HEK293T (cell line): Measurements from ENCODE around the gene GNG12.

Experiments
- CTCF ChIA-PET: fragments of 350-600 bp; formaldehyde crosslinking; extraction: SDS; loops from one replicate; lab custom pipeline; 2021; ENCODE audit warnings: antibody characterized with exemption, inconsistent platforms; lab: Yijun Ruan, JAX
- POLR2A ChIA-PET: fragments of 350-600 bp; formaldehyde crosslinking; extraction: SDS; loops from one replicate; lab custom pipeline; 2020; ENCODE audit warnings: antibody characterized with exemption, inconsistent platforms; lab: Yijun Ruan, JAX
- DNase-seq: peaks from one replicate; pipeline ENCODE4 v3.0.0; 2012; ENCODE audit warnings: mixed read lengths; ENCODE audit errors: extremely low spot score
- ARNT ChIP-seq: fragments of 450-650 bp; IDR thresholded peaks from 2 replicates; pipeline ENCODE4 v1.6.1; 2017; ENCODE audit warnings: mild to moderate bottlenecking
- BHLHE40 ChIP-seq: fragments of 450-650 bp; IDR thresholded peaks from 2 replicates; pipeline ENCODE4 v1.6.1; 2016; ENCODE audit warnings: mild to moderate bottlenecking, moderate library complexity, borderline replicate concordance
- CTBP1 ChIP-seq: fragments of 450-650 bp; IDR thresholded peaks from 2 replicates; pipeline ENCODE4 v1.6.1; 2016; ENCODE audit warnings: borderline replicate concordance
- ELF4 ChIP-seq: fragments of 450-650 bp; IDR thresholded peaks from 2 replicates; pipeline ENCODE4 v1.6.1; 2017; ENCODE audit warnings: antibody characterized with exemption
- FOXA1 ChIP-seq: fragments of 450-650 bp; IDR thresholded peaks from 2 replicates; pipeline ENCODE4 v1.6.1; 2016; ENCODE audit warnings: mild to moderate bottlenecking
- FOXK2 ChIP-seq: fragments of 450-650 bp; IDR thresholded peaks from 2 replicates; pipeline ENCODE4 v1.6.1; 2016; ENCODE audit warnings: mild to moderate bottlenecking
- FOXM1 ChIP-seq: fragments of 450-650 bp; IDR thresholded peaks from 2 replicates; pipeline ENCODE4 v1.6.1; 2017; ENCODE audit warnings: mild to moderate bottlenecking, borderline replicate concordance
- HDGF ChIP-seq: fragments of 450-650 bp; IDR thresholded peaks from 2 replicates; pipeline ENCODE4 v1.6.1; 2017; ENCODE audit warnings: antibody characterized with exemption, borderline replicate concordance
- L3MBTL2 ChIP-seq: fragments of 450-650 bp; conservative IDR thresholded peaks from 2 replicates; pipeline ENCODE4 v1.6.1; 2016; ENCODE audit warnings: mild to moderate bottlenecking
- LEF1 ChIP-seq: fragments of 450-650 bp; IDR thresholded peaks from 2 replicates; pipeline ENCODE4 v1.6.1; 2017; ENCODE audit warnings: mild to moderate bottlenecking, borderline replicate concordance
- NFRKB ChIP-seq: fragments of 450-650 bp; IDR thresholded peaks from 2 replicates; pipeline ENCODE4 v1.6.1; 2016; ENCODE audit warnings: mild to moderate bottlenecking, moderate library complexity
- SP1 ChIP-seq: fragments of 450-650 bp; IDR thresholded peaks from 2 replicates; pipeline ENCODE4 v1.6.1; 2017
- SUZ12 ChIP-seq: fragments of 450-650 bp; IDR thresholded peaks from 2 replicates; pipeline ENCODE4 v1.6.1; 2016; ENCODE audit warnings: mild to moderate bottlenecking
- TARDBP ChIP-seq: fragments of 450-650 bp; IDR thresholded peaks from 2 replicates; pipeline ENCODE4 v1.6.1; 2016
- ZNF384 ChIP-seq: fragments of 450-650 bp; IDR thresholded peaks from 2 replicates; pipeline ENCODE4 v1.6.1; 2016
- TF ChIP-seq, protein P1 (sequence below): fragments of 450-650 bp; IDR thresholded peaks from 2 replicates; pipeline ENCODE4 v1.6.1; 2016

GNG12 gene

DNA sequence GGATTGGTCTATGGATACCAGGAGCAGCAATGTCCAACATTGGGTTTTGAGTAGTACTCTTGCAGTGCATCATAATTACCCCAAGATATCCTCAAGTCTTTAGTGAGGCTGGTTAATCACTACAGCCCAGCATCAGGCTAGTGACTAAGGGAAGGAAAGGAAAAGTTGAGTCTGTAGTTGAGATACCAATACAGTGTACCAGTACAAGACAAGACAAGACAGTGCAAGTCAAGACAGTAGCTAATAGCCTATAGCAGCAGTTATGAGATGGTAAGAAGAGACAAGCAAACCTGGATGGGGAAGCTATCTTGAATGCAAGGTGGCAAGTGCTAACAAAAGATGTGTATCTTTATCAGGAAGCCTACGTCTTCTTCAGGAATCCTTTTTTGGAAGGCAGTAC is 13.3 kb upstream of the GNG12 start:
- CTCF ChIA-PET = interaction anchor here (1.2 kb wide), 1 partner anchor 13 kb away, joined by 3 read pairs; the partner anchor contains the start of gene GNG12
- POLR2A ChIA-PET = no interaction called here
- TF ChIP-seq HDGF (no peak), NFRKB (no peak), ARNT (no peak), TARDBP (no peak)
- no peak for DNase-seq

DNA sequence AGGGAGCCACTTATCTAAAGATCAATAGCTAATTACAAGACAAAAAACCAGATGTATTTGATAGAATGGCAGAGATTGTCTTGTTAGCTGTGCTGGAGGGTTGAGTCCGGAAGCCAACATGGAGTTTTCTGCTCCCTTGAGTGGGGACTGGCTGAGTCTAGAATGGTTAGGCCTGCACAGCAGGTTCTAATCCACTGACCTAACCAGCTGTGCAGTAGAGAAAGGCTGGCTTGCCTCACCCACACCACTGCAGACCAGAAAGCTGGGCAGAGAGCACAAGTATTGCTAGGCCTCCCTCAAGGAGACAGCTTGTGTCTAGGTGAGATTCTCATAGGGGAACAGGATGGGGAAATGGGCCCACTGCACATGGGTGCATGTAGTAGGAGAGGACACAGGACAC is 11.7 kb upstream of the GNG12 start:
- no peak for TF ChIP-seq SUZ12
- TF ChIP-seq NFRKB = no peak
- no peak for TF ChIP-seq LEF1
- TF ChIP-seq FOXM1 = no peak
- TF ChIP-seq L3MBTL2 = no peak
- no peak for TF ChIP-seq ZNF384
- POLR2A ChIA-PET = no interaction called here
- CTCF ChIA-PET = interaction anchor here (1.2 kb wide), 1 partner anchor 9 kb away, joined by 3 read pairs; no protein-coding TSS in a partner anchor
- no peak for DNase-seq

DNA sequence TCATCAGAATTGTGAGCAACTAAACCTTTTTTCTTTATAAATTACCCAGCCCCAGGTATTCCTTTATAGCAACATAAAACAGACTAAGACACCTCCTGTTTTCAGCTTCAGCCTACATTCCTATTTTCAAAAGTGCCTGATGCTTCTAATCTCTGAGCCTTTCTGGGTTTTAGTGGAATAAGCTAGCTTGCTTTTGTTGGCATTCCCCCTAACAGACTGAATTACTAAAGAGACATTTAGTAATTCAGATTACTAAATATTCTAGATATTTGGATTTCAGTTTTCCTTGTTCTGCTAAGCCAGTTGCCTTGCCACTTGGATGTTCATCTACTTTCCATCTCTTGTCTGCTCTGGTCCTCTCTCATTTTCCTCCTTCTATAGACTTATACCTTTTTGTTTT is 10.5 kb upstream of the GNG12 start:
- DNase-seq = no peak
- no peak for TF ChIP-seq SP1
- TF ChIP-seq TARDBP = no peak
- TF ChIP-seq LEF1 = no peak
- TF ChIP-seq HDGF = no peak
- no peak for TF ChIP-seq SUZ12
- TF ChIP-seq L3MBTL2 = no peak
- TF ChIP-seq ZNF384 = no peak
- TF ChIP-seq BHLHE40 = no peak
- no peak for TF ChIP-seq ARNT
- TF ChIP-seq, protein P1, sequence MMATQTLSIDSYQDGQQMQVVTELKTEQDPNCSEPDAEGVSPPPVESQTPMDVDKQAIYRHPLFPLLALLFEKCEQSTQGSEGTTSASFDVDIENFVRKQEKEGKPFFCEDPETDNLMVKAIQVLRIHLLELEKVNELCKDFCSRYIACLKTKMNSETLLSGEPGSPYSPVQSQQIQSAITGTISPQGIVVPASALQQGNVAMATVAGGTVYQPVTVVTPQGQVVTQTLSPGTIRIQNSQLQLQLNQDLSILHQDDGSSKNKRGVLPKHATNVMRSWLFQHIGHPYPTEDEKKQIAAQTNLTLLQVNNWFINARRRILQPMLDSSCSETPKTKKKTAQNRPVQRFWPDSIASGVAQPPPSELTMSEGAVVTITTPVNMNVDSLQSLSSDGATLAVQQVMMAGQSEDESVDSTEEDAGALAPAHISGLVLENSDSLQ = no peak
- no peak for TF ChIP-seq FOXK2
- TF ChIP-seq FOXM1 = no peak
- TF ChIP-seq CTBP1 = no peak
- TF ChIP-seq FOXA1 = no peak
- TF ChIP-seq ELF4 = no peak
- POLR2A ChIA-PET = no interaction called here
- CTCF ChIA-PET = no interaction called here

DNA sequence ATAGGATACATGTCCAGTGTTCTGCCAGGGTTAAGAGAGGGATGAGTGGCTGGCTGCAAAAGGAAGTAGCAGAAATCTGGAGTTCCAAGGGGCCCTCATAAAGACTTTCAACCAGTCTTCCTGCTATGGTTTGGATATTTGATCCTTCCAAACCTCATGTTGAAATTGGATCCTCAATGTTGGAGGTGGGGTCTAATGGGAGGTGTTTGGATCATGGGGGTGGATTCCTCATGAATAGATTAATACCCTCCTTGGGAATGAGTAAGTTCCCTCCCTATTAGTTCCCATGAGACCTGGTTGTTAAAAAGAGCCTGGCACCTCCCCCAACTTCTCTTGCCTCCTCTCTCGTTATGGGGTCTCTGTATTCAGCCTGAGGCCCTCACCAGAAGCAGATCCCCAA is 10.1 kb upstream of the GNG12 start:
- ChIA-PET POLR2A (no interaction called here), CTCF (no interaction called here)
- no peak for TF ChIP-seq ARNT
- no peak for TF ChIP-seq HDGF
- TF ChIP-seq, protein P1 = no peak
- TF ChIP-seq FOXA1 = no peak
- TF ChIP-seq FOXK2 = no peak
- TF ChIP-seq L3MBTL2 = no peak
- no peak for DNase-seq

DNA sequence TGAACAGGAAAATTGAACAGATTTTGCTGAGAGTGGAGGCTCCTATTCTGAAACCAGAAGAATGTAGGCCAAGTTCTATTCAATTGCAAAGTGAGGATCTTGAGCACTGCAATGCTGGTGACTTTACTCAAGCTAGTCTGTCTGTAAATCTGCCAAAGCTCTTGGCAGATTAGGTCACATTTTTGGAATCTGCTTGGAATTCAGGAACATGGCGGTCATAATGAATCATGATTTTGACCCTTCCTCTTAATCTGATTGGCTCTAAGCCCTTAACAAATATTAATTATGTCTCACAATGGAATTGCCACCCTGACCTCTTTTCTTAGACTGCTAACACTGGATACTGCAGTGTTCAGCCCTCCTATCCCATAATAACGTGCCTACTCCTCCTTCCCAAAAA is 7.2 kb upstream of the GNG12 start:
- ChIA-PET CTCF (interaction anchor here (0.6 to 0.7 kb wide), 3 partner anchors 10 to 75 kb away, joined by 3 to 4 read pairs (median 3); no protein-coding TSS in a partner anchor), POLR2A (interaction anchor here (1.4 kb wide), 1 partner anchor 9 kb away, joined by 4 read pairs; no protein-coding TSS in a partner anchor)
- TF ChIP-seq ELF4 = no peak
- TF ChIP-seq CTBP1 = no peak
- TF ChIP-seq SP1 = no peak
- TF ChIP-seq ARNT = no peak
- no peak for TF ChIP-seq HDGF
- no peak for TF ChIP-seq FOXK2
- TF ChIP-seq FOXA1 = no peak
- no peak for TF ChIP-seq SUZ12
- no peak for TF ChIP-seq ZNF384
- TF ChIP-seq NFRKB = no peak
- TF ChIP-seq, protein P1 = no peak
- no peak for TF ChIP-seq FOXM1
- TF ChIP-seq L3MBTL2 = no peak
- no peak for TF ChIP-seq TARDBP
- TF ChIP-seq BHLHE40 = no peak
- no peak for TF ChIP-seq LEF1
- no peak for DNase-seq

DNA sequence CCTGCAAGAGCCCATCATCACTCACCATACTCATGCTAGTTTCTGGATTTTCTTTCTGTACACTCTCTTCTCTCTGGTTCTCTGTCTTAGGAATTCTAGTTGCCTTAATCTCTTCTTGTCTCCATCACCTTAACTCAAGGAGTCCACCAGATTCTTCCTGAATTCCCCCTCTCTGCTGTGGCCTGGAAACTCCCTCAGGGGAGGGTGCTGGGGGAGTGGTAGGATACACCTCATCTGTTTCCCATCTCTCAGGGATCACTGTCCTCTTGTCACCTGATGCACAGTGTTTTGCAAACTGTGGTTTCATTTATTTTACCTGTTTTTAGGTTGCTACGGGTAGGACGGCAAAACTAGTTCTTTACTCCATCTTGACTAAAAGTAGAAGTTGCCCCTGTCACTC is 6.6 kb upstream of the GNG12 start:
- CTCF ChIA-PET = no interaction called here
- TF ChIP-seq FOXK2 (no peak), L3MBTL2 (no peak), SP1 (no peak), BHLHE40 (no peak), CTBP1 (no peak)
- DNase-seq = no peak
- POLR2A ChIA-PET = interaction anchor here (1.4 kb wide), 1 partner anchor 8 kb away, joined by 4 read pairs; no protein-coding TSS in a partner anchor
